ENCODE measurements around the gene PAK4. TPM values are rescaled to one million over a fixed set of nuclear protein-coding genes. Genes with fewer than 3 reads are reported as not detected.

PAK4 gene
- total and polyA plus RNA-seq, 9 of the 15 experiments (the other 6 are each of a cell fraction or from before 2014, with no cell fraction given) = 0.21 to 33.5 (median 5.8) TPM

DNA sequence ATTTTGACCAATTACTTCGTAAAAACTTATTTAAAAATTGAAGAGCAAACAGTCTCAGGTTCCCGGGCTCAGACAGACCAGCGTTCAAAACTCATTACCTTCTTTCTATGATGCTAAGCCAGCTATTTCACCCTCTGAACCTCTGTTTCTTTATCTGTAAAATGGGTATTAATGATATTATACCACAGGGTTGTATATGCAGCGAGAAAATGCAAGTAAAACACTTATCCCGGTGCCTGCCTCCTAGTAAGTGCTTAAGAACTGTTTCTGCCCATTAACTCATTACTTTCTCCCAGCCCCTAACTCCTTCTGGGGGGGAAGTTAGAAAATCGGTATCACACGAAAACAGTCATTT, 410 bp upstream of the PAK4 start (continued):
- TF ChIP-seq ZNF57 (CRISPR knock-in tag; IDR thresholded peaks at IDR 0.05) (no peak), MAZ (CRISPR knock-in tag; conservative IDR thresholded peaks at IDR 0.05 in 1 of 2, IDR thresholded peaks at IDR 0.05 in 1 of 2) (no peak), LARP7 (IDR thresholded peaks at IDR 0.05) (no peak), ZNF785 (CRISPR knock-in tag; IDR thresholded peaks at IDR 0.05) (no peak), ZNF696 (CRISPR knock-in tag; conservative IDR thresholded peaks at IDR 0.05) (no peak), SIX5 (IDR thresholded peaks at IDR 0.05; ENCODE audit: borderline replicate concordance in 1 of 2, insufficient read depth in 1 of 2, low read depth in 1 of 2, low read length in 2 of 2) (no peak), HDAC6 (IDR thresholded peaks at IDR 0.05; ENCODE audit: low read depth, low read length) (no peak), KAT2B (IDR thresholded peaks at IDR 0.05; ENCODE audit: low read depth, low read length) (no peak), ZNF134 (CRISPR knock-in tag; conservative IDR thresholded peaks at IDR 0.05) (no peak), BCOR (IDR thresholded peaks at IDR 0.05) (peak; percentile 100), CBFA2T2 (conservative IDR thresholded peaks at IDR 0.05) (no peak), FOXK2 (conservative IDR thresholded peaks at IDR 0.05 in 1 of 2, IDR thresholded peaks at IDR 0.05 in 1 of 2; ENCODE audit: low read depth in 2 of 2) (no peak), RAD51 (IDR thresholded peaks at IDR 0.05; ENCODE audit: borderline replicate concordance, low read depth) (no peak), CCNT2 (IDR thresholded peaks at IDR 0.05; ENCODE audit: borderline replicate concordance, extremely low read depth, insufficient read length, low read depth, low read length) (no peak), RFX1 (IDR thresholded peaks at IDR 0.05) (no peak), KLF16 (IDR thresholded peaks at IDR 0.05) (no peak)
- TF ChIP-seq, protein P1, sequence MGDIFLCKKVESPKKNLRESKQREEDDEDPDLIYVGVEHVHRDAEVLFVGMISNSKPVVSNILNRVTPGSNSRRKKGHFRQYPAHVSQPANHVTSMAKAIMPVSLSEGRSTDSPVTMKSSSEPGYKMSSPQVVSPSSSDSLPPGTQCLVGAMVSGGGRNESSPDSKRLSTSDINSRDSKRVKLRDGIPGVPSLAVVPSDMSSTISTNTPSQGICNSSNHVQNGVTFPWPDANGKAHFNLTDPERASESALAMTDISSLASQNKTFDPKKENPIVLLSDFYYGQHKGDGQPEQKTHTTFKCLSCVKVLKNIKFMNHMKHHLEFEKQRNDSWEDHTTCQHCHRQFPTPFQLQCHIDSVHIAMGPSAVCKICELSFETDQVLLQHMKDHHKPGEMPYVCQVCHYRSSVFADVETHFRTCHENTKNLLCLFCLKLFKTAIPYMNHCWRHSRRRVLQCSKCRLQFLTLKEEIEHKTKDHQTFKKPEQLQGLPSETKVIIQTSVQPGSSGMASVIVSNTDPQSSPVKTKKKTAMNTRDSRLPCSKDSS (IDR thresholded peaks at IDR 0.05; ENCODE audit: low read depth, partially characterized antibody) = no peak
- TF ChIP-seq, protein P2, sequence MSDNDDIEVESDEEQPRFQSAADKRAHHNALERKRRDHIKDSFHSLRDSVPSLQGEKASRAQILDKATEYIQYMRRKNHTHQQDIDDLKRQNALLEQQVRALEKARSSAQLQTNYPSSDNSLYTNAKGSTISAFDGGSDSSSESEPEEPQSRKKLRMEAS (CRISPR knock-in tag; IDR thresholded peaks at IDR 0.05) = no peak
- TF ChIP-seq, protein P3, sequence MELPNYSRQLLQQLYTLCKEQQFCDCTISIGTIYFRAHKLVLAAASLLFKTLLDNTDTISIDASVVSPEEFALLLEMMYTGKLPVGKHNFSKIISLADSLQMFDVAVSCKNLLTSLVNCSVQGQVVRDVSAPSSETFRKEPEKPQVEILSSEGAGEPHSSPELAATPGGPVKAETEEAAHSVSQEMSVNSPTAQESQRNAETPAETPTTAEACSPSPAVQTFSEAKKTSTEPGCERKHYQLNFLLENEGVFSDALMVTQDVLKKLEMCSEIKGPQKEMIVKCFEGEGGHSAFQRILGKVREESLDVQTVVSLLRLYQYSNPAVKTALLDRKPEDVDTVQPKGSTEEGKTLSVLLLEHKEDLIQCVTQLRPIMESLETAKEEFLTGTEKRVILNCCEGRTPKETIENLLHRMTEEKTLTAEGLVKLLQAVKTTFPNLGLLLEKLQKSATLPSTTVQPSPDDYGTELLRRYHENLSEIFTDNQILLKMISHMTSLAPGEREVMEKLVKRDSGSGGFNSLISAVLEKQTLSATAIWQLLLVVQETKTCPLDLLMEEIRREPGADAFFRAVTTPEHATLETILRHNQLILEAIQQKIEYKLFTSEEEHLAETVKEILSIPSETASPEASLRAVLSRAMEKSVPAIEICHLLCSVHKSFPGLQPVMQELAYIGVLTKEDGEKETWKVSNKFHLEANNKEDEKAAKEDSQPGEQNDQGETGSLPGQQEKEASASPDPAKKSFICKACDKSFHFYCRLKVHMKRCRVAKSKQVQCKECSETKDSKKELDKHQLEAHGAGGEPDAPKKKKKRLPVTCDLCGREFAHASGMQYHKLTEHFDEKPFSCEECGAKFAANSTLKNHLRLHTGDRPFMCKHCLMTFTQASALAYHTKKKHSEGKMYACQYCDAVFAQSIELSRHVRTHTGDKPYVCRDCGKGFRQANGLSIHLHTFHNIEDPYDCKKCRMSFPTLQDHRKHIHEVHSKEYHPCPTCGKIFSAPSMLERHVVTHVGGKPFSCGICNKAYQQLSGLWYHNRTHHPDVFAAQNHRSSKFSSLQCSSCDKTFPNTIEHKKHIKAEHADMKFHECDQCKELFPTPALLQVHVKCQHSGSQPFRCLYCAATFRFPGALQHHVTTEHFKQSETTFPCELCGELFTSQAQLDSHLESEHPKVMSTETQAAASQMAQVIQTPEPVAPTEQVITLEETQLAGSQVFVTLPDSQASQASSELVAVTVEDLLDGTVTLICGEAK (IDR thresholded peaks at IDR 0.05) = 0 out of 2 replicates have a peak, but pooled peaks have one; percentile 9
- TF ChIP-seq, protein P3 (CRISPR knock-in tag; IDR thresholded peaks at IDR 0.05) = no peak
